Muscle of leg (tissue), 11 donors: Measurements from ENCODE around the gene SLN. TPM values are rescaled to one million over a fixed set of nuclear protein-coding genes. Genes with fewer than 3 reads are reported as not detected.

Source experiments
- DNase-seq: peaks from one replicate; pipeline ENCODE4 v3.0.0; 2013
- H3K27ac ChIP-seq: one replicate; pipeline ENCODE4 v1.5.1; 2013; ENCODE audit warnings: mild to moderate bottlenecking, low read length, control low read depth
- H3K27me3 ChIP-seq: one replicate; pipeline ENCODE4 v1.6.1; 2013; ENCODE audit warnings: low read length; ENCODE audit not compliant: control insufficient read depth, insufficient read depth
- H3K36me3 ChIP-seq: one replicate; pipeline ENCODE4 v1.6.1; 2013; ENCODE audit warnings: low read length; ENCODE audit not compliant: control insufficient read depth, insufficient read depth
- H3K4me1 ChIP-seq: one replicate; pipeline ENCODE4 v1.6.1; 2013; ENCODE audit warnings: low read length; ENCODE audit not compliant: control insufficient read depth, insufficient read depth
- H3K4me3 ChIP-seq: one replicate; pipeline ENCODE4 v1.5.1; 2013; ENCODE audit warnings: low read length, control low read depth
- H3K9me3 ChIP-seq: replicated peaks from 2 replicates; pipeline ENCODE4 v1.6.1; 2013; ENCODE audit warnings: low read depth, low read length; ENCODE audit not compliant: control insufficient read depth
- WGBS: methylation state at CpG from one replicate; pipeline ENCODE4 v1.1.5; 2013; ENCODE audit warnings: missing lambda C conversion rate; ENCODE audit not compliant: insufficient coverage; 5-methylcytosine and 5-hydroxymethylcytosine counted together
- polyA plus RNA-seq, 8 donors: library from polyadenylated mRNA; unstranded; fragments of 120-200 nt; gene quantifications; one replicate each; pipeline versions ENCODE4 v1.2.1 to v1.2.3, GENCODE V29; 2013; ENCODE audit warnings: inconsistent platforms in 1 of 8, low replicate concordance in 1 of 8; ENCODE audit not compliant: insufficient read length in 8 of 8, insufficient read depth in 1 of 8
- total RNA-seq: library from RNA; stranded (reverse); fragments of 120-200 nt; gene quantifications from one replicate; pipeline ENCODE4 v1.2.4, GENCODE V29; 2013

SLN gene
- total and polyA plus RNA-seq, 9 donors = 1,125 to 3,037 (median 2,095) TPM

- Histone ChIP-seq H3K27ac (peak overlapping the region; percentile 39), H3K4me1 (peaks cover 7% of the 10 kb centered on the region), H3K4me3 (no peak overlapping the region), H3K9me3 (no peaks in the 10 kb centered on the region), H3K27me3 (no peaks in the 10 kb centered on the region), H3K36me3 (no peaks in the 10 kb centered on the region)
- DNase-seq = peak; percentile 71
- WGBS = no CpG with 5 or more reads among the region's 2 CpGs
Measured at GRCh38 chr11:107747622-107748021, 35.8 kb upstream of the SLN start.

GRCh38 chr11:107744736-107745135 lies 32.9 kb upstream of the SLN start:
- no peaks in the 10 kb centered on the region for H3K27me3 ChIP-seq
- WGBS = no CpG with 5 or more reads among the region's 3 CpGs
- peaks cover 3% of the 10 kb centered on the region for H3K9me3 ChIP-seq
- no peaks in the 10 kb centered on the region for H3K36me3 ChIP-seq
- H3K27ac ChIP-seq = peak overlapping the region; percentile 73
- peak overlapping the region; percentile 28 for H3K4me3 ChIP-seq
- no peak for DNase-seq
- H3K4me1 ChIP-seq = peaks cover 11% of the 10 kb centered on the region

- peak; percentile 68 for DNase-seq
- peak overlapping the region; percentile 73 for H3K27ac ChIP-seq
- peaks cover 11% of the 10 kb centered on the region for H3K4me1 ChIP-seq
- no peaks in the 10 kb centered on the region for H3K27me3 ChIP-seq
- WGBS = 50% methylated on average over 2 of the region's 3 CpGs
- peaks cover 3% of the 10 kb centered on the region for H3K9me3 ChIP-seq
- peak overlapping the region; percentile 28 for H3K4me3 ChIP-seq
- no peaks in the 10 kb centered on the region for H3K36me3 ChIP-seq
Measured at GRCh38 chr11:107743191-107743590, 31.3 kb upstream of the SLN start.

GRCh38 chr11:107741044-107741823 lies 29.4 kb upstream of the SLN start:
- Histone ChIP-seq H3K27me3 (no peaks in the 10 kb centered on the region), H3K27ac (peak overlapping the region; percentile 64), H3K36me3 (no peaks in the 10 kb centered on the region), H3K9me3 (peaks cover 3% of the 10 kb centered on the region), H3K4me3 (no peak overlapping the region), H3K4me1 (peaks cover 7% of the 10 kb centered on the region)
- peak; percentile 28 for DNase-seq
- WGBS = 69% methylated on average over 4 of the region's 7 CpGs

GRCh38 chr11:107740271-107740670 lies 28.4 kb upstream of the SLN start:
- Histone ChIP-seq H3K27ac (no peak overlapping the region), H3K9me3 (peaks cover 3% of the 10 kb centered on the region), H3K27me3 (no peaks in the 10 kb centered on the region), H3K4me3 (no peak overlapping the region), H3K4me1 (peaks cover 7% of the 10 kb centered on the region), H3K36me3 (no peaks in the 10 kb centered on the region)
- no CpG with 5 or more reads among the region's 4 CpGs for WGBS
- DNase-seq = no peak

- H3K27me3 ChIP-seq = no peaks in the 10 kb centered on the region
- WGBS = 50% methylated on average over 1 of the region's 1 CpG
Measured at GRCh38 chr11:107736546-107736945, 24.7 kb upstream of the SLN start.

GRCh38 chr11:107733518-107733917 lies 21.7 kb upstream of the SLN start:
- H3K4me1 ChIP-seq = no peaks in the 10 kb centered on the region
- no CpG with 5 or more reads among the region's 3 CpGs for WGBS
- DNase-seq = no peak
- no peak overlapping the region for H3K4me3 ChIP-seq
- no peaks in the 10 kb centered on the region for H3K36me3 ChIP-seq
- H3K27me3 ChIP-seq = no peaks in the 10 kb centered on the region
- H3K27ac ChIP-seq = no peak overlapping the region
- no peaks in the 10 kb centered on the region for H3K9me3 ChIP-seq

More at GRCh38 chr11:107736546-107736945, 24.7 kb upstream of the SLN start:
- no peak for DNase-seq
- Histone ChIP-seq H3K9me3 (peaks cover 3% of the 10 kb centered on the region), H3K27ac (no peak overlapping the region), H3K4me3 (no peak overlapping the region), H3K4me1 (peaks cover 5% of the 10 kb centered on the region), H3K36me3 (no peaks in the 10 kb centered on the region)

GRCh38 chr11:107732689-107733051 lies 20.8 kb upstream of the SLN start:
- H3K27ac ChIP-seq = peak overlapping the region; percentile 59
- 93% methylated on average over 8 of the region's 10 CpGs for WGBS
- no peaks in the 10 kb centered on the region for H3K9me3 ChIP-seq
- H3K4me3 ChIP-seq = no peak overlapping the region
- H3K36me3 ChIP-seq = no peaks in the 10 kb centered on the region
- no peaks in the 10 kb centered on the region for H3K27me3 ChIP-seq
- no peaks in the 10 kb centered on the region for H3K4me1 ChIP-seq
- DNase-seq = no peak

- peak; percentile 69 for DNase-seq
- Histone ChIP-seq H3K9me3 (no peaks in the 10 kb centered on the region), H3K36me3 (no peaks in the 10 kb centered on the region), H3K27me3 (no peaks in the 10 kb centered on the region), H3K4me1 (no peaks in the 10 kb centered on the region), H3K4me3 (peak overlapping the region; percentile 2), H3K27ac (peak overlapping the region; percentile 59)
- WGBS = no CpG with 5 or more reads among the region's 12 CpGs
Measured at GRCh38 chr11:107731941-107732688, 20.3 kb upstream of the SLN start.

GRCh38 chr11:107722662-107723061 lies 10.8 kb upstream of the SLN start:
- Histone ChIP-seq H3K27me3 (no peaks in the 10 kb centered on the region), H3K27ac (peak overlapping the region; percentile 42), H3K36me3 (no peaks in the 10 kb centered on the region), H3K4me1 (peaks cover 19% of the 10 kb centered on the region), H3K9me3 (no peaks in the 10 kb centered on the region), H3K4me3 (no peak overlapping the region)
- DNase-seq = peak; percentile 51
